Activated CD4-positive, alpha-beta memory T cell treated with anti-CD3 and anti-CD28 coated beads for 36 hours (primary cell): Measurements from ENCODE around the gene ADI1. TPM values are rescaled to one million over a fixed set of nuclear protein-coding genes. Genes with fewer than 3 reads are reported as not detected.
"Not testable (repeated sequence)": the region's sequence is repeated elsewhere in the genome, so short reads cannot be mapped to it uniquely, and the experiment has no call there.

Source experiments
- CTCF ChIA-PET: fragments of 350-600 bp; sonication (Branson Sonifier 250); formaldehyde crosslinking; loops from one replicate; lab custom pipeline; 2021; ENCODE audit warnings: antibody characterized with exemption, inconsistent platforms; lab: Charles Lee
- POLR2A ChIA-PET: fragments of 350-600 bp; sonication (Branson Sonifier 250); formaldehyde crosslinking; loops from one replicate; lab custom pipeline; 2021; ENCODE audit warnings: antibody characterized with exemption; lab: Charles Lee
- DNase-seq: peaks from one replicate; pipeline ENCODE4 v3.0.0-alpha.2; 2020
- H3K27ac Mint-ChIP-seq: one replicate; pipeline ENCODE4 v1.8.0; 2021; ENCODE audit warnings: mixed read lengths
- H3K27me3 Mint-ChIP-seq: one replicate; pipeline ENCODE4 v1.8.0; 2021; ENCODE audit warnings: mixed read lengths
- H3K36me3 Mint-ChIP-seq: one replicate; pipeline ENCODE4 v1.8.0; 2021; ENCODE audit warnings: mixed read lengths
- H3K4me1 Mint-ChIP-seq: one replicate; pipeline ENCODE4 v1.8.0; 2021; ENCODE audit warnings: low read depth, mixed read lengths
- H3K4me3 Mint-ChIP-seq: one replicate; pipeline ENCODE4 v1.8.0; 2021; ENCODE audit warnings: mild to moderate bottlenecking, mixed read lengths
- H3K9me3 Mint-ChIP-seq: one replicate; pipeline ENCODE4 v1.8.0; 2021; ENCODE audit warnings: mixed read lengths
- intact Hi-C: fragments of 100-400 bp; cut with micrococcal nuclease; formaldehyde crosslinking; loops from one replicate; pipeline ENCODE4 v1.15.1; 2023
- total RNA-seq, 2 experiments: library from RNA; stranded (reverse); gene quantifications; one replicate each; pipeline ENCODE4 v1.2.3, GENCODE V29; 2021

Gene ADI1
- total RNA-seq, 2 experiments from 2014 or later: 36.0 to 36.4 TPM

DNA sequence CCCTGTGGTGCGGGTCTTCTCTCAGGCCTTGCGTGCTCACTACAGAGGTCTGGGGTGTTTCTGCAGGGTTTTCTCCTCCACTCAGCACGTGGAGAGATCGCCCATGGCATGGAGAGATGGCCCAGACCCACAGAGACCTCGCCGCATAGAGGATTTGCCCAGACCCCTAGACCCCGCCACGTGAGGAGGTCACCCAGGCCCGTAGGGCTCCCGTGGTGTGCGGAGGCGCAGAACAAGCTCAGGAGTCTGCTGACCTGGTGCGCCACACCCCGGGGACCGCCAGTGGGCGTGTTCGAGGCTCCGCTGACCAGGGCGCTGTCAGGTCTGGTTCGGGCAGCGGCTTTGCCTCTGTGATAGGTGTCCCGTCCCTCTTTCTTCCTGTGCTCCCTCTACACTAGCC, 64.5 kb downstream of the ADI1 start:
- Mint-ChIP-seq H3K4me3 (no peak overlapping the region), H3K27me3 (no peaks in the 10 kb centered on the region), H3K4me1 (no peaks in the 10 kb centered on the region), H3K27ac (no peak overlapping the region), H3K9me3 (no peaks in the 10 kb centered on the region), H3K36me3 (peaks cover 12% of the 10 kb centered on the region)
- intact Hi-C loops: no loop called here
- ChIA-PET CTCF (no interaction called here), POLR2A (no interaction called here)
- DNase-seq: no peak

DNA sequence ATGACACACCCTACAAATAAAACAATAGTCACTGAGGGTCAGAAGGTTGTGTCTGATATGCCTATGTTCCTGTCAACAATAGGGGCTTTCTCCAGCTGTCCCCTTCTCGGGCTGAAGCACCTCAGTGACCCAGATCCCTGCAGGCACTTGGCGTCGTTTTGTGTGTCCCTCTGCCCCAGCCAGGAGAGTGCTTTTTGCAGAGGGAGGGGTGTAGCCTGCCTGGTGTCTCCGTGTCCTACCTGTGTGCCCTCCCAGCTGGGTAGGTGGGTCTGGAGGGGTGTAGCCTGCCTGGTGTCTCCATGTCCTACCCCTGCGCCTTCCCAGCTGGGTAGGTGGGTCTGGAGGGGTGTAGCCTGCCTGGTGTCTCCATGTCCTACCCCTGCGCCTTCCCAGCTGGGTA, 65.3 kb downstream of the ADI1 start:
- H3K36me3 Mint-ChIP-seq: peaks cover 16% of the 10 kb centered on the region
- H3K9me3 Mint-ChIP-seq, H3K4me1 Mint-ChIP-seq, intact Hi-C loops, POLR2A ChIA-PET, H3K27me3 Mint-ChIP-seq, DNase-seq, H3K27ac Mint-ChIP-seq, H3K4me3 Mint-ChIP-seq, CTCF ChIA-PET: not testable (repeated sequence)

DNA sequence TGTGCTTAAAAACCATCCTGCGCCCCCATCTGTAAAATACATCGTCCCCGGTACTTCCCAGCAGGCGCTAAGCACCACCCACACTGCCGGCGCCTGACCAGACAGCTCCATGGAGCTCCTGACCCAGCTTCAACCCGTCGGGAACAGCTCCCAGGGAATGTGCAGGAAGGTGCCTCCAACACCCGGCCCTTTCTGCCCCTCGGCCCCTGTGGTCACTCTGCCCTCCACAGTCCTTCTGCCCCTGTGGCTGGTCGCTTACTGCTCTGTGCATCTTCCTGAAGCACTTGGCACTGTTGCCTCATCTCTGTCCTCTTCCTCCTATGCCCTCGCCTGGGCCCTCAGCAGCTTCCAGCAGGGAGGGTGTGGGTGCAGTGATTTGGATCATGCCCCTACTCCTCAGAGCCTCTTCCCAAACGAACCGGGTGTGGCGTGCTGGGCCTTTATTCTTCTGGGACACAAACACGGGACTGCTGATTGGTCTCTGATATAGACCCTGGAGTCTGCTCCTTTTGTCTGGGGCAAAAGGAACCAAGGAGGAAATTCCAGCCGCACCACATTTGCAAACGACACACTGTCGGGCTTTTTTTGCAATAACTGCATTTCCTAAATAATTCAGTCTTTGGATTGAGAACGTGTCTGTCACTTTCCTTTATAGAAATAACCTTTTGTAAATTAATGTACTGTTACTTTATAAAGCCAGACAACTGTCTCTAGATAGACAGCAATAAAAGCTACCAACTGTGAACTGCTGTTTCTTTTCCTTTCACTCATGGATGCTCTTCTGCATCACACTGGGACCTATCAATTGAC, 65.9 kb downstream of the ADI1 start:
- no peaks in the 10 kb centered on the region for H3K27me3 Mint-ChIP-seq
- ChIA-PET CTCF (no interaction called here), POLR2A (no interaction called here)
- H3K4me3 Mint-ChIP-seq: no peak overlapping the region
- DNase-seq: no peak
- intact Hi-C loops: no loop called here
- H3K9me3 Mint-ChIP-seq: no peaks in the 10 kb centered on the region
- H3K27ac Mint-ChIP-seq: no peak overlapping the region
- H3K36me3 Mint-ChIP-seq: peaks cover 19% of the 10 kb centered on the region
- no peaks in the 10 kb centered on the region for H3K4me1 Mint-ChIP-seq

DNA sequence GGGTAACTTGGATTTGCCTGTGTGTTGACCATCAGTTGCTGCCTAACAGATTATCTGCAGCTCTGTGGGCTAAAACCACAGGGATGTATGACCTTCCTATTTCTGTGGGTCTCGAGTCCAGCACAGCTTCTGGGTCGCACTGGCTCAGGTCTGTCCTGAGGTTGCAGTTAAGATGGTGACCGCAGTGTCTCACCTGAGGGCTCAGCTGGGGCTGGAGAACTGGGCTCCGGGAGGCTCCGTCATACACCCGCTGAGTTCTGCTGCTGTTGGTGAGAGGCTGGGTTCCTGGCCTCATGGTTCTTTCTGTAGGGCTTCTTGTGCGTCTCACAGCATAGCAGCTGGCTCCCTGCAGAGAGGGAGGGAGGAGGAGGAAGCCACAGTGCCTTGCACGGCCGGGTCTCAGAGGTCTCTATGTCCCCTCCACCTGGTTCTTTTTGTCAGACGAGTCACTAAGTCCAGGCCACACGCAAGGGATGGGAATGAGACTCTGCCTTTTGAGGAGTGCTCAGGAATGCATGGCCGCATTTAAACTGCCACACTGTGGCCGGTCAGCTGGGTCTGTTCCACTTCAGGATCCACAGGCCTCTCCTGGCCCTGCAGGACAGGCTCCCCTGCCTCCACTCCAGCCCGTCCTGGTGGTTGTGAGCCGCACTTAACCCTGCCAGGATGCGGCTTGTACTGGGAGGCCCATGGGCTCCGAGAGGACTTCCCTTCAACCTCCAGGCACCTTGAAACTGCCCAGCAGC, 67.2 kb downstream of the ADI1 start:
- no peak overlapping the region for H3K27ac Mint-ChIP-seq
- H3K9me3 Mint-ChIP-seq: no peaks in the 10 kb centered on the region
- ChIA-PET CTCF (interaction anchor here (1.7 to 1.8 kb wide), 2 partner anchors 10 to 28 kb away, joined by 4 to 9 read pairs; no protein-coding TSS in a partner anchor), POLR2A (no interaction called here)
- no peak overlapping the region for H3K4me3 Mint-ChIP-seq
- peaks cover 28% of the 10 kb centered on the region for H3K36me3 Mint-ChIP-seq
- intact Hi-C loops: no loop called here
- no peaks in the 10 kb centered on the region for H3K27me3 Mint-ChIP-seq
- DNase-seq: no peak
- H3K4me1 Mint-ChIP-seq: no peaks in the 10 kb centered on the region

DNA sequence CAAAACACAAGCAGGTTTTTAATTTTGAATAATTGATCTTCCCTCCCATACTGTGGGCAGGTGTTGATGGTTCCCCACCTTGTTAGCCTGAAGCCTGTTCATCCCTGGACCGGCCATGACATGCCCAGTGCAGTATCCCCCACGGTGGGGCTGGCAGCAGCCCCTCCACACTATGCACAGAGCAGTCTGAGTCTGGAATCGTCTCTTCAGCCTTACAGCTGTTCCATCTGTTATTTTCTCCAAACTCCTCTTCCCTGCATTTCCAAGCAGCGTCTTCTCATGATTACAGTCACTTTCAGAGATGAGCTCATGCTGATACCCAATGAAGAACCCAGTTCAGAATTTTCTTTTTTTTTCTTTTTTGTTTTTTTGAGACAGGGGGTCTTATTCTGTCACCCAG, 68.2 kb downstream of the ADI1 start:
- H3K9me3 Mint-ChIP-seq: no peaks in the 10 kb centered on the region
- no peak overlapping the region for H3K27ac Mint-ChIP-seq
- H3K27me3 Mint-ChIP-seq: no peaks in the 10 kb centered on the region
- DNase-seq: no peak
- intact Hi-C loops: no loop called here
- H3K4me1 Mint-ChIP-seq: no peaks in the 10 kb centered on the region
- POLR2A ChIA-PET: no interaction called here
- CTCF ChIA-PET: interaction anchor here (1.7 to 1.8 kb wide), 2 partner anchors 11 to 27 kb away, joined by 4 to 9 read pairs; no protein-coding TSS in a partner anchor
- no peak overlapping the region for H3K4me3 Mint-ChIP-seq
- peaks cover 23% of the 10 kb centered on the region for H3K36me3 Mint-ChIP-seq

DNA sequence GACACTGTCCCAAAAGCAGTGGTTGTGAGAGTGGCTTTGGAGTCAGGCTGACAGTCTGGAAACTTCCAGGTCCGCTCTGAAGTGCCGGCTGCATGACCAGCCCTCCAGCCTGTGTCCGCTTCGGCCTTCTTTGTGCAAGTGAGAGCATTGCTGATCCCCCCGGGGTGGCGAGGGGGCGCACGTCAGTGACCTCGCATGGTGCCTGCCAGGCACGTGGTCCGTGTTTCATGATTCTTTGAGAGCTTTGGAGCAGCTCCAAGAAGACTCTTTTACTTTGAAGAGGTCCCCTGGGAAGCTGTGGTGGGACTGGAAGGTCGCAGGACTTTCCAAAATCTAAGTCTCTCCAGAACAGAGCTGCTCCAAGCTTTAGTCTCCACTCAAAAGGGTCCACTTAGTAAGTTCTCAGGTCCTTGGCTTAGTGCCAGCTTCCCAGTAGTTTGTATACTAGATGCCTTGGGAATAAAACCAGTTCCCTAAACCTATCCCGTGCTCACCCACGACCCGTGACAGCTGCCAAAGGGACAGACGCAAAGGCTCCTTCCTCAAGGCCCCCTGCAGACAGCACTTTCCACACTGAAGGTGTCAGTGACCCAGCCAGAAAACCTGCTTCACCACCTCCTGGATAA, 68.8 kb downstream of the ADI1 start:
- Mint-ChIP-seq H3K36me3 (peaks cover 21% of the 10 kb centered on the region), H3K4me3 (no peak overlapping the region), H3K9me3 (no peaks in the 10 kb centered on the region), H3K4me1 (no peaks in the 10 kb centered on the region), H3K27me3 (no peaks in the 10 kb centered on the region), H3K27ac (no peak overlapping the region)
- no peak for DNase-seq
- ChIA-PET CTCF (interaction anchor here (1.7 to 1.8 kb wide), 2 partner anchors 12 to 27 kb away, joined by 4 to 9 read pairs; no protein-coding TSS in a partner anchor), POLR2A (no interaction called here)
- intact Hi-C loops: no loop called here

DNA sequence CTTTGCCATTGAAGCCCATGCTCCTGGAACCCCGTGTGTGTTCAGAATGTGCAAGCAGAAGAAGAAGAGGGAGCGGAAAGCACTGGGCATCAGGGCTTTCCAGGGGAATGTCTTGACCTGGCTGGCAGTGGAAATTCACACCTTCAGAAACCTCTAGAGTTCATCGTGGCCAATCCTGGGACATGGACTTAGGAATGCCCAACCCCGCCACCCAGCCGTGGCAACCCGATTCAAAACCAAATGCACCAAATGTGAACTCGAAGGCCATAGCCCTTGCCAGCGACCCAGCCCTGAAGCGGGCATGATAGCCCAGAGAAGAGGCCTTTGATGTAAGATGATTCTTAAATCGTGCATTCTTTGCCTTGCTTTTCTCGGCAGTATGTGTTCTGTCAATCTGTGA, 69.4 kb downstream of the ADI1 start:
- ChIA-PET POLR2A (no interaction called here), CTCF (interaction anchor here (1.8 kb wide), 1 partner anchor 12 kb away, joined by 5 read pairs; no protein-coding TSS in a partner anchor)
- H3K36me3 Mint-ChIP-seq: peaks cover 21% of the 10 kb centered on the region
- no peak overlapping the region for H3K4me3 Mint-ChIP-seq
- intact Hi-C loops: no loop called here
- no peaks in the 10 kb centered on the region for H3K4me1 Mint-ChIP-seq
- H3K27me3 Mint-ChIP-seq: no peaks in the 10 kb centered on the region
- no peak for DNase-seq
- no peak overlapping the region for H3K27ac Mint-ChIP-seq
- no peaks in the 10 kb centered on the region for H3K9me3 Mint-ChIP-seq

DNA sequence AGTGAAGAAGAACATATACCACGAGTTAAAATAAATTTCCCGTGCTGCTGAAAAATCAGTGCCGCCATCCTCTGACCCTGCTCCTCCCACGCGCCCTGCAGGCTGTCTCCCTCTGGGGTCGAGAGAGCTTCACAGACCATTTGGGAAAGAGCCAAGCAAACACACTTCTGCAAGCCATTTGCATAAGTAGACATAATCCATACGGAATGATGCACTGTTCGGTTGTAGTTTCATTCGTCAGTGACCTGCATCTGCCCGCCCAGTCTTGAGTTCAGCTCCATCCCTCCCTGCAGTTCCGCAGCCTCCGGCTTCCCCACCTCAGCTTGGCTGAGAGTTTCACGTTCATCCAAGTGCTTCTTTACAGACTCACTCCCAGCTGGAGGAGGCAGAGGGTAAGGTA, 70.2 kb downstream of the ADI1 start:
- ChIA-PET POLR2A (no interaction called here), CTCF (interaction anchor here (0.7 to 1.8 kb wide), 2 partner anchors 13 to 26 kb away, joined by 3 to 5 read pairs; no protein-coding TSS in a partner anchor)
- no peaks in the 10 kb centered on the region for H3K27me3 Mint-ChIP-seq
- no peak overlapping the region for H3K27ac Mint-ChIP-seq
- H3K9me3 Mint-ChIP-seq: no peaks in the 10 kb centered on the region
- no peaks in the 10 kb centered on the region for H3K4me1 Mint-ChIP-seq
- H3K36me3 Mint-ChIP-seq: peaks cover 21% of the 10 kb centered on the region
- H3K4me3 Mint-ChIP-seq: no peak overlapping the region
- intact Hi-C loops: no loop called here
- DNase-seq: no peak

DNA sequence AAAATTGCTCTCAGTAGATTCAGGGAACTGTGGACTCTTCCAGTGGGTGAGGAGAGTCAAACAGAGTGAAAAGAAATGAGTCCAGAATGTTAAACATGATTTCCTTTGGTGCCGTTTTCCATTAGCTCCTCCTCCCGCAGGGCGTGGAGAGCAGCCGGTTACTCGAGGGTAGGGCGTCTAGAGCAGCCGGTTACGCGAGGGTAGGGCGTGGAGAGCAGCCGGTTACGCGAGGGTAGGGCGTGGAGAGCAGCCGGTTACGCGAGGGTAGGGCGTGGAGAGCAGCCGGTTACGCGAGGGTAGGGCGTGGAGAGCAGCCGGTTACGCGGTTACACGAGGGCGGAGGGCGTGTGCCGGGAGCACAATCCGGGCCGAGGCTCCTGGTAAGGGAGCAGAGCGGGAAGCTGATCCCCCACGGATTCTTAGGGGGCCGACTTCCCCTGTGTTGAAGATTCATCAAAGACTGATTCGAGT, 70.9 kb downstream of the ADI1 start:
- intact Hi-C loops, DNase-seq, H3K9me3 Mint-ChIP-seq, H3K4me3 Mint-ChIP-seq, H3K27me3 Mint-ChIP-seq, POLR2A ChIA-PET, H3K27ac Mint-ChIP-seq, H3K4me1 Mint-ChIP-seq: not testable (repeated sequence)
- CTCF ChIA-PET: interaction anchor here (0.7 to 1.8 kb wide), 2 partner anchors 13 to 26 kb away, joined by 3 to 5 read pairs; no protein-coding TSS in a partner anchor
- H3K36me3 Mint-ChIP-seq: peaks cover 21% of the 10 kb centered on the region

DNA sequence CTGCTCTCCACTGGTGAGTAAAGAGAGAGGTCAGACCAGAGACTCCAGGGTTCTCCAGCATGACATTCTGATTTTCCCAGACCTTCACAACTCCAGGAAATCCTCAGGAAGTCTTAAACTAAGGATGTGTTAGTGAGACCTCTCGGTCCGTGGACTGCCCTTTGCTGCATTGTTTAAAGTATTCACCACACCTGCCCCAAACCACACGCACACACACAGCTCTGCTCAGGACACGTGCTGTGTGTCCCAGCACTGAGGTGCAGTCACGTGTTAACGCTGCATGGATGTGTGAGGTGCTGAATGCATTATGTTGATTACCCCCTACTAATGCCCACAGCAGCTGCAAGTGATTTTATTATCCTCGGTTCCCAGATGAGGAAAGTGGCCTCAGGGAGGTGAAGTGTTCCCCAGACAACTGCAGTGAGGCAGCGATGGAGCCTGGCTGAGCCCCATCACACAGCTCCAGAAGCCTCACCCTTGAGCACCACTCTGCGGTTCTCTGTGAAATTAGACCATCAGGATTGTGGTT, 71.5 kb downstream of the ADI1 start:
- H3K27ac Mint-ChIP-seq: no peak overlapping the region
- POLR2A ChIA-PET: no interaction called here
- H3K36me3 Mint-ChIP-seq: peaks cover 21% of the 10 kb centered on the region
- CTCF ChIA-PET: interaction anchor here (1.8 kb wide), 1 partner anchor 14 kb away, joined by 5 read pairs; no protein-coding TSS in a partner anchor
- H3K9me3 Mint-ChIP-seq: no peaks in the 10 kb centered on the region
- no peaks in the 10 kb centered on the region for H3K4me1 Mint-ChIP-seq
- intact Hi-C loops: no loop called here
- DNase-seq: no peak
- no peaks in the 10 kb centered on the region for H3K27me3 Mint-ChIP-seq
- H3K4me3 Mint-ChIP-seq: no peak overlapping the region
